Endodermal cell (in vitro differentiated cells): ENCODE data around the gene COQ6. TPM values are rescaled to one million over a fixed set of nuclear protein-coding genes. Genes with fewer than 3 reads are reported as not detected.
A peak's percentile ranks its signal among the peaks of the same experiment; 100 is the strongest.

ENCODE experiments used
- DNase-seq: peaks from one replicate; pipeline ENCODE4 v3.0.0-alpha.2; 2017
- H3K27ac ChIP-seq: 2 replicates; pipeline ENCODE4 v1.5.1; 2013; ENCODE audit warnings: mild to moderate bottlenecking, low read depth, low read length, moderate library complexity
- H3K27me3 ChIP-seq: 2 replicates; pipeline ENCODE4 v1.6.1; 2013; ENCODE audit warnings: mild to moderate bottlenecking, low read length, moderate library complexity; ENCODE audit not compliant: insufficient read depth, control insufficient read depth, poor library complexity, severe bottlenecking
- H3K36me3 ChIP-seq: 2 replicates; pipeline ENCODE4 v1.7.0; 2013; ENCODE audit warnings: mild to moderate bottlenecking, low read length, moderate library complexity; ENCODE audit not compliant: control insufficient read depth, insufficient read depth
- H3K4me1 ChIP-seq: one replicate; pipeline ENCODE4 v1.7.0; 2013; ENCODE audit warnings: low read length; ENCODE audit not compliant: control insufficient read depth, insufficient read depth
- H3K4me3 ChIP-seq: 2 replicates; pipeline ENCODE4 v1.5.1; 2013; ENCODE audit warnings: mild to moderate bottlenecking, low read length, moderate library complexity
- H3K9ac ChIP-seq: 2 replicates; pipeline ENCODE4 v1.6.1; 2013; ENCODE audit warnings: mild to moderate bottlenecking, low read length, moderate library complexity; ENCODE audit not compliant: poor library complexity, severe bottlenecking; ENCODE audit errors: extremely low read depth
- H3K9me3 ChIP-seq: 2 replicates; pipeline ENCODE4 v1.6.1; 2013; ENCODE audit warnings: mild to moderate bottlenecking, low read length, moderate library complexity; ENCODE audit not compliant: control insufficient read depth
- H3K27ac Mint-ChIP-seq: 2 replicates; pipeline ENCODE4 v1.8.0; 2020; ENCODE audit warnings: mixed read lengths
- H3K27me3 Mint-ChIP-seq: 2 replicates; pipeline ENCODE4 v1.8.0; 2021; ENCODE audit warnings: mild to moderate bottlenecking, mixed read lengths; ENCODE audit not compliant: insufficient read depth
- H3K36me3 Mint-ChIP-seq: 2 replicates; pipeline ENCODE4 v1.8.0; 2020; ENCODE audit warnings: low read depth, mixed read lengths
- H3K4me1 Mint-ChIP-seq: 2 replicates; pipeline ENCODE4 v1.8.0; 2020; ENCODE audit warnings: mixed read lengths
- H3K4me3 Mint-ChIP-seq: 2 replicates; pipeline ENCODE4 v1.8.0; 2020; ENCODE audit warnings: mild to moderate bottlenecking, moderate library complexity, mixed read lengths
- H3K9me3 Mint-ChIP-seq: 2 replicates; pipeline ENCODE4 v1.8.0; 2020; ENCODE audit warnings: mild to moderate bottlenecking, mixed read lengths
- WGBS, 2 experiments: methylation state at CpG; one replicate each; pipeline versions ENCODE4 v1.1.5 to v1.1.7; 2013; ENCODE audit warnings: missing lambda C conversion rate in 2 of 2, mixed read lengths in 1 of 2; ENCODE audit not compliant: insufficient coverage in 1 of 2, insufficient read length in 1 of 2; 5-methylcytosine and 5-hydroxymethylcytosine counted together
- total RNA-seq, 2 donors: library from RNA; stranded (reverse); fragmentation: NEBNext Ultra II Directional in 1 of 2; extraction: Animal tissue kit (Norgen Biotek cat#: 25700) in 1 of 2; gene quantifications; 2 replicates in 1 of 2; 3 replicates in 1 of 2; pipeline ENCODE4 v1.2.1, GENCODE V29; 2021
- TF ChIP-seq, protein P1 (sequence below): fragments of 200-600 bp; sonication (generic); conservative IDR thresholded peaks from 2 replicates; pipeline ENCODE4 v1.5.0; 2021; ENCODE audit warnings: antibody characterized with exemption, mild to moderate bottlenecking

COQ6 gene
- total RNA-seq, 2 donors from 2014 or later, result 18.0 to 18.1 TPM

DNA sequence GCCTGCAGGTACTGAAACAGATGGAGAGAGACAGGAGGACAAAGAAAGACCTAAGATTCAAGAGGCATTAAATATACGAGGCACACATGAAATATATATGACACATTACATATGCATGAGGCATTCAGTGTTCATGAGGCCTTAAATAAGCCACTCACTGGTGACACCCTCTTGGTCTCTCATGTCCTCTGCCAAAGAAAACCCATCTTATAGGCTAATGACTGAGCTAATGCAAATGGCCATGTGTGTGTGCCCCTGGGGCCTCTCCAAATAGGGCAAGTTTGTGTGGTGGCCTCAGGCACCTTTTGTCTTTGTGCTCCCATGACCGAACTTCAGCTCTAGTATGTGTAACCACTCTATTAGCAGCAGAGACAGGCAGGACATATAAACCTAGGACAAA is 18.8 kb downstream of the COQ6 start:
- Mint-ChIP-seq H3K36me3 (peaks cover 41% of the 10 kb centered on the region), H3K27me3 (no peaks in the 10 kb centered on the region), H3K27ac (no peak overlapping the region), H3K9me3 (no peaks in the 10 kb centered on the region), H3K4me1 (peaks cover 6% of the 10 kb centered on the region), H3K4me3 (no peak overlapping the region)
- peaks cover 6% of the 10 kb centered on the region for H3K4me1 ChIP-seq
- 89 to 90% methylated on average over 1 to 2 of the region's 2 CpGs for WGBS, 2 experiments
- no peaks in the 10 kb centered on the region for H3K9me3 ChIP-seq
- H3K36me3 ChIP-seq, result peaks cover 49% of the 10 kb centered on the region
- DNase-seq, result no peak
- no peak overlapping the region for H3K9ac ChIP-seq
- TF ChIP-seq, protein P1, sequence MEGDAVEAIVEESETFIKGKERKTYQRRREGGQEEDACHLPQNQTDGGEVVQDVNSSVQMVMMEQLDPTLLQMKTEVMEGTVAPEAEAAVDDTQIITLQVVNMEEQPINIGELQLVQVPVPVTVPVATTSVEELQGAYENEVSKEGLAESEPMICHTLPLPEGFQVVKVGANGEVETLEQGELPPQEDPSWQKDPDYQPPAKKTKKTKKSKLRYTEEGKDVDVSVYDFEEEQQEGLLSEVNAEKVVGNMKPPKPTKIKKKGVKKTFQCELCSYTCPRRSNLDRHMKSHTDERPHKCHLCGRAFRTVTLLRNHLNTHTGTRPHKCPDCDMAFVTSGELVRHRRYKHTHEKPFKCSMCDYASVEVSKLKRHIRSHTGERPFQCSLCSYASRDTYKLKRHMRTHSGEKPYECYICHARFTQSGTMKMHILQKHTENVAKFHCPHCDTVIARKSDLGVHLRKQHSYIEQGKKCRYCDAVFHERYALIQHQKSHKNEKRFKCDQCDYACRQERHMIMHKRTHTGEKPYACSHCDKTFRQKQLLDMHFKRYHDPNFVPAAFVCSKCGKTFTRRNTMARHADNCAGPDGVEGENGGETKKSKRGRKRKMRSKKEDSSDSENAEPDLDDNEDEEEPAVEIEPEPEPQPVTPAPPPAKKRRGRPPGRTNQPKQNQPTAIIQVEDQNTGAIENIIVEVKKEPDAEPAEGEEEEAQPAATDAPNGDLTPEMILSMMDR, result no peak
- no peak overlapping the region for H3K4me3 ChIP-seq
- H3K27me3 ChIP-seq, result no peaks in the 10 kb centered on the region
- H3K27ac ChIP-seq, result no peak overlapping the region

DNA sequence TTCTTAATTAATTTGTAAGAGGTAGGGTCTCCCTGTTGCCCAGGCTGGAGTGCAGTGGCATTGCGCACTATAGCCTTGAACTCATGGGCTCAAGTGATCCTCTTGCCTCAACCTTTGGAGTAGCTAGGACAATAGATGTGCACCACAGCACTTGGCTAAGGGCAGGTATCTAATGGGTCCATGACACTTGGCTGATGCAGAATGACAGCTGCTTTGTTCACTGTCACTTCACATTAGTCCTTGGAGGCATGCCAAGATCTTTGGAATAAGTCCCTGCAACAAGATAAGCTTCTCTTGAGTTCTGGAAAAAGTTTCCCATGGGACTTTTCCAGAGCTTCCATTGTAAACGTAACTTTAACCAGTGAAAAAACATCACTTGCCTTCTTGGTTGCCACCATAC is 23.4 kb downstream of the COQ6 start:
- H3K27ac ChIP-seq, result no peak overlapping the region
- no peak for DNase-seq
- H3K36me3 Mint-ChIP-seq, result peaks cover 42% of the 10 kb centered on the region
- H3K4me1 ChIP-seq, result peaks cover 6% of the 10 kb centered on the region
- TF ChIP-seq, protein P1, result no peak
- no peak overlapping the region for H3K9ac ChIP-seq
- H3K4me3 ChIP-seq, result no peak overlapping the region
- no peaks in the 10 kb centered on the region for H3K27me3 ChIP-seq
- peaks cover 33% of the 10 kb centered on the region for H3K36me3 ChIP-seq
- no peaks in the 10 kb centered on the region for H3K9me3 Mint-ChIP-seq
- 86 to 94% methylated on average over 2 of the region's 2 CpGs for WGBS, 2 experiments
- peaks cover 6% of the 10 kb centered on the region for H3K4me1 Mint-ChIP-seq
- no peak overlapping the region for H3K4me3 Mint-ChIP-seq
- H3K27ac Mint-ChIP-seq, result no peak overlapping the region
- H3K9me3 ChIP-seq, result no peaks in the 10 kb centered on the region
- no peaks in the 10 kb centered on the region for H3K27me3 Mint-ChIP-seq

- DNase-seq, result no peak
- no peaks in the 10 kb centered on the region for H3K27me3 Mint-ChIP-seq
- H3K4me1 ChIP-seq, result peaks cover 6% of the 10 kb centered on the region
- TF ChIP-seq, protein P1, result no peak
- H3K27ac Mint-ChIP-seq, result peak overlapping the region; percentile 21
- no peak overlapping the region for H3K4me3 ChIP-seq
- H3K36me3 ChIP-seq, result peaks cover 20% of the 10 kb centered on the region
- H3K9ac ChIP-seq, result no peak overlapping the region
- peaks cover 34% of the 10 kb centered on the region for H3K36me3 Mint-ChIP-seq
- H3K27me3 ChIP-seq, result no peaks in the 10 kb centered on the region
- H3K9me3 Mint-ChIP-seq, result no peaks in the 10 kb centered on the region
- H3K9me3 ChIP-seq, result no peaks in the 10 kb centered on the region
- WGBS, 2 experiments, result 96% methylated on average over 5 to 6 of the region's 6 CpGs
- H3K4me3 Mint-ChIP-seq, result no peak overlapping the region
- H3K27ac ChIP-seq, result no peak overlapping the region
- H3K4me1 Mint-ChIP-seq, result peaks cover 6% of the 10 kb centered on the region
Observed at GRCh38 chr14:73976125-73976524, 26.0 kb downstream of the COQ6 start.
